IMR-90 (cell line): ENCODE data around the gene HPF1.

Experiments used
- CTCF ChIP-seq: conservative IDR thresholded peaks from 2 replicates; pipeline ENCODE4 v1.5.1; 2012; ENCODE audit warnings: mild to moderate bottlenecking, low read depth, low read length, improper control_type of control experiment
- ELK1 ChIP-seq: fragments of 150-350 bp; IDR thresholded peaks from 2 replicates; pipeline ENCODE4 v1.6.1; 2016; ENCODE audit warnings: low read depth, mild to moderate bottlenecking, low read length, moderate library complexity, borderline replicate concordance
- FOS ChIP-seq: fragments of 150-350 bp; IDR thresholded peaks from 2 replicates; pipeline ENCODE4 v1.6.1; 2016; ENCODE audit warnings: low read depth, low read length
- MAFK ChIP-seq: IDR thresholded peaks from 2 replicates; pipeline ENCODE4 v1.6.1; 2012; ENCODE audit warnings: low read depth, low read length, improper control_type of control experiment
- MXI1 ChIP-seq: IDR thresholded peaks from 2 replicates; pipeline ENCODE4 v1.6.1; 2012; ENCODE audit warnings: low read depth, mild to moderate bottlenecking, low read length, moderate library complexity, borderline replicate concordance
- USF2 ChIP-seq: fragments of 150-350 bp; IDR thresholded peaks from 2 replicates; pipeline ENCODE4 v1.6.1; 2017; ENCODE audit warnings: mild to moderate bottlenecking, antibody characterized with exemption, low read length, low read depth

- no peak for TF ChIP-seq USF2
- no peak for TF ChIP-seq CTCF
- TF ChIP-seq MAFK, result no peak
- no peak for TF ChIP-seq ELK1
- no peak for TF ChIP-seq MXI1
- no peak for TF ChIP-seq FOS
Observed at GRCh38 chr4:169720529-169720928, 37.2 kb downstream of the HPF1 start.
